Keratinocyte (primary cell): ENCODE measurements around the gene FGD1. TPM values are rescaled to one million over a fixed set of nuclear protein-coding genes. Genes with fewer than 3 reads are reported as not detected.

Source experiments
- DNase-seq: peaks from one replicate; pipeline ENCODE4 v3.0.0-alpha.2; 2011; ENCODE audit warnings: low read depth, missing footprints, low spot score
- FAIRE-seq: peaks from 2 replicates; lab custom pipeline; 2011; peaks lifted over from hg19 to GRCh38; lab: Jason Lieb, UNC
- H2AFZ ChIP-seq: 2 replicates; pipeline ENCODE4 v1.6.0; 2012; ENCODE audit warnings: low read length, control low read depth, inconsistent platforms; ENCODE audit not compliant: control insufficient read depth
- H3K27ac ChIP-seq: 2 replicates; pipeline ENCODE4 v1.5.1; 2011; ENCODE audit warnings: low read length; ENCODE audit not compliant: control insufficient read depth, insufficient read depth
- H3K27me3 ChIP-seq: 3 replicates; pipeline ENCODE4 v1.6.0; 2011; ENCODE audit warnings: low read length; ENCODE audit not compliant: control insufficient read depth, insufficient read depth; ENCODE audit errors: extremely low read depth
- H3K36me3 ChIP-seq, 2 experiments: 2 replicates in 1 of 2; 3 replicates in 1 of 2; pipeline ENCODE4 v1.5.1; 2011; ENCODE audit warnings: low read length in 2 of 2, mild to moderate bottlenecking in 1 of 2; ENCODE audit not compliant: control insufficient read depth in 2 of 2, insufficient read depth in 2 of 2; ENCODE audit errors: extremely low read depth in 1 of 2
- H3K4me1 ChIP-seq: 3 replicates; pipeline ENCODE4 v1.5.1; 2011; ENCODE audit warnings: low read length; ENCODE audit not compliant: control insufficient read depth, insufficient read depth; ENCODE audit errors: extremely low read depth
- H3K4me2 ChIP-seq: 3 replicates; pipeline ENCODE4 v1.6.0; 2011; ENCODE audit warnings: low read depth, low read length; ENCODE audit not compliant: control insufficient read depth, insufficient read depth; ENCODE audit errors: extremely low read depth
- H3K4me3 ChIP-seq, 3 experiments: fragments of 200-600 bp in 1 of 3; sonication (generic) in 1 of 3; 2 replicates in 2 of 3; 3 replicates in 1 of 3; pipeline ENCODE4 v1.5.1; 2011 to 2016; ENCODE audit warnings: low read length in 3 of 3, mild to moderate bottlenecking in 3 of 3, control low read depth in 2 of 3, inconsistent platforms in 1 of 3, low read depth in 1 of 3, mixed read lengths in 1 of 3, mixed run types in 1 of 3, moderate library complexity in 1 of 3; ENCODE audit not compliant: control insufficient read depth in 2 of 3, insufficient read depth in 2 of 3; ENCODE audit errors: extremely low read depth in 1 of 3
- H3K79me2 ChIP-seq: 2 replicates; pipeline ENCODE4 v1.6.0; 2012; ENCODE audit warnings: low read length; ENCODE audit not compliant: control insufficient read depth, insufficient read depth
- H3K9ac ChIP-seq: 3 replicates; pipeline ENCODE4 v1.6.0; 2011; ENCODE audit warnings: low read length; ENCODE audit not compliant: control insufficient read depth, insufficient read depth; ENCODE audit errors: extremely low read depth
- H3K9me1 ChIP-seq: 3 replicates; pipeline ENCODE4 v1.6.0; 2011; ENCODE audit warnings: low read length; ENCODE audit not compliant: control insufficient read depth, insufficient read depth; ENCODE audit errors: extremely low read depth
- H3K9me3 ChIP-seq: 2 replicates; pipeline ENCODE4 v1.5.1; 2012; ENCODE audit warnings: low read depth, low read length; ENCODE audit not compliant: control insufficient read depth
- H4K20me1 ChIP-seq: 3 replicates; pipeline ENCODE4 v1.6.0; 2011; ENCODE audit warnings: low read length; ENCODE audit not compliant: control insufficient read depth, insufficient read depth; ENCODE audit errors: extremely low read depth
- CTCF ChIP-seq, 3 experiments: IDR thresholded peaks in 1 of 3; conservative IDR thresholded peaks in 1 of 3; optimal IDR thresholded peaks in 1 of 3; 2 replicates in 2 of 3; 3 replicates in 1 of 3; pipeline versions ENCODE3 to v1.5.1; 2011; ENCODE audit warnings: low read length in 3 of 3, mild to moderate bottlenecking in 3 of 3, moderate library complexity in 2 of 3, control low read depth in 1 of 3, inconsistent platforms in 1 of 3; ENCODE audit not compliant: insufficient read depth in 2 of 3; ENCODE audit errors: extremely low read depth in 1 of 3
- EZH2 ChIP-seq: IDR thresholded peaks from one replicate; pipeline ENCODE4 v1.6.1; 2012; ENCODE audit warnings: inconsistent platforms, mild to moderate bottlenecking, low read length, moderate library complexity
- dilution Hi-C: fragments of 300-500 bp; cut with MboI; formaldehyde crosslinking; loops from one replicate; pipeline ENCODE4 v1.7.0; 2020; ENCODE audit warnings: low sequenced_read_pairs; ENCODE audit not compliant: extremely low pct_ligation_motif_present
- polyA plus RNA-seq, 5 experiments: library from polyadenylated mRNA; depleted of rRNA in 3 of 5; stranded (reverse) in 3 of 5; stranded (forward) in 1 of 5; unstranded in 1 of 5; fragments of >200 nt; gene quantifications; 1 replicate in 1 of 5; 2 replicates in 3 of 5; 3 replicates in 1 of 5; pipeline versions ENCODE4 v1.2.1 to v1.2.3, GENCODE V29; 2011 to 2012; ENCODE audit warnings: missing spikeins in 2 of 5, low read depth in 1 of 5, low replicate concordance in 1 of 5

Gene FGD1
- polyA plus RNA-seq, 1 donor (not counting 4 experiments of a cell fraction or from before 2014, with no cell fraction given): 2.9 TPM

- H3K4me3 ChIP-seq: peak overlapping the region; percentile 66 to 77 (median 74)
- H3K79me2 ChIP-seq: peaks cover 35% of the 10 kb centered on the region
- H3K4me2 ChIP-seq: peak overlapping the region; percentile 82
- H3K27me3 ChIP-seq: no peaks in the 10 kb centered on the region
- H3K4me1 ChIP-seq: peaks cover 8% of the 10 kb centered on the region
- H3K27ac ChIP-seq: peak overlapping the region; percentile 73
- H3K9ac ChIP-seq: peak overlapping the region; percentile 85
- peaks cover 0 to 1% of the 10 kb centered on the region in 2 experiments for H3K36me3 ChIP-seq
- H3K9me3 ChIP-seq: no peaks in the 10 kb centered on the region
- dilution Hi-C loops: no loop called here
- peak overlapping the region; percentile 74 for H2AFZ ChIP-seq
- TF ChIP-seq CTCF (optimal IDR thresholded peaks at IDR 0.05 in 1 of 3, IDR thresholded peaks at IDR 0.05 in 1 of 3, conservative IDR thresholded peaks at IDR 0.05 in 1 of 3; ENCODE audit: extremely low read depth in 1 of 3, insufficient read depth in 2 of 3, low read length in 3 of 3) (no peak), EZH2 (no peak)
- DNase-seq (no peak), FAIRE-seq (no peak)
- H4K20me1 ChIP-seq: no peaks in the 10 kb centered on the region
- H3K9me1 ChIP-seq: no peaks in the 10 kb centered on the region
Measured at GRCh38 chrX:54530357-54530900, 34.4 kb upstream of the FGD1 start.

GRCh38 chrX:54529552-54530356 lies 33.7 kb upstream of the FGD1 start, which contains the start of gene GNL3L:
GNL3L (plus strand) TSS chrX:54530219; CDS start chrX:54532567, 2,348 bp downstream.
- no peaks in the 10 kb centered on the region for H4K20me1 ChIP-seq
- dilution Hi-C loops: no loop called here
- peak within 1 kb of the TSS; percentile 82 for H3K4me2 ChIP-seq
- H3K4me3 ChIP-seq: peak within 1 kb of the TSS; percentile 73 to 77 (median 74)
- H3K9ac ChIP-seq: peak within 1 kb of the TSS; percentile 85
- no peaks in the 10 kb centered on the region for H3K9me1 ChIP-seq
- peak within 1 kb of the TSS; percentile 78 for H3K27ac ChIP-seq
- TF ChIP-seq CTCF (optimal IDR thresholded peaks at IDR 0.05 in 1 of 3, IDR thresholded peaks at IDR 0.05 in 1 of 3, conservative IDR thresholded peaks at IDR 0.05 in 1 of 3; ENCODE audit: extremely low read depth in 1 of 3, insufficient read depth in 2 of 3, low read length in 3 of 3) (no peak), EZH2 (no peak)
- H3K27me3 ChIP-seq: no peaks in the 10 kb centered on the region
- H3K36me3 ChIP-seq: peaks cover 0 to 1% of the 10 kb centered on the region in 2 experiments
- FAIRE-seq: no peak
- peaks cover 8% of the 10 kb centered on the region for H3K4me1 ChIP-seq
- peak; percentile 28 for DNase-seq
- H2AFZ ChIP-seq: peak within 1 kb of the TSS; percentile 74
- no peaks in the 10 kb centered on the region for H3K9me3 ChIP-seq
- H3K79me2 ChIP-seq: peaks cover 33% of the 10 kb centered on the region
